DND-41 (cell line): ENCODE measurements around the gene SLIT2.

Source experiments
- CTCF ChIP-seq: IDR thresholded peaks from 2 replicates; pipeline ENCODE4 v1.5.1; 2012; ENCODE audit warnings: borderline replicate concordance, low read length, moderate library complexity, mild to moderate bottlenecking; ENCODE audit not compliant: poor library complexity, severe bottlenecking; ENCODE audit errors: extremely low read depth
- EZH2 ChIP-seq: IDR thresholded peaks from 3 replicates; pipeline ENCODE4 v1.6.1; 2012; ENCODE audit warnings: borderline replicate concordance, low read depth, mild to moderate bottlenecking, moderate library complexity, low read length, inconsistent platforms; ENCODE audit not compliant: severe bottlenecking

GRCh38 chr4:20217521-20217920, 34.2 kb upstream of the SLIT2 start:
- TF ChIP-seq CTCF (no peak), EZH2 (no peak)
